Pancreas (tissue), 10 donors: ENCODE results near the gene HSPA4L. TPM values are rescaled to one million over a fixed set of nuclear protein-coding genes. Genes with fewer than 3 reads are reported as not detected.
A peak's percentile ranks its signal among the peaks of the same experiment; 100 is the strongest.

Experiments
- ATAC-seq, 4 donors: fragments of 200-7000 bp; cut with Tn5 transposase; one replicate each; pipeline versions ENCODE4 v1.8.0 to v1.9.1; 2020; ENCODE audit warnings: mild to moderate bottlenecking in 4 of 4, moderate library complexity in 4 of 4
- DNase-seq, 6 donors: peaks; one replicate each; pipeline ENCODE4 v3.0.0-alpha.2; 2020
- FAIRE-seq: peaks from 2 replicates; lab custom pipeline; 2012; peaks lifted over from hg19 to GRCh38; lab: Jason Lieb, UNC
- H3K27ac ChIP-seq, 4 donors: fragments of 200-600 bp; sonication (generic); 1 replicate in 3 of 4; 2 replicates in 1 of 4; pipeline versions ENCODE4 v1.5.0 to v1.8.0; 2020
- H3K27me3 ChIP-seq, 4 donors: fragments of 200-600 bp; one replicate each; pipeline ENCODE4 v1.8.0; 2021
- H3K36me3 ChIP-seq, 3 donors: fragments of 200-600 bp; sonication (generic) in 1 of 3; one replicate each; pipeline versions ENCODE4 v1.5.0 to v1.8.0; 2020 to 2021
- H3K4me1 ChIP-seq, 3 donors: fragments of 200-600 bp; one replicate each; pipeline ENCODE4 v1.8.0; 2021
- H3K4me3 ChIP-seq, 4 donors: fragments of 200-600 bp; sonication (generic) in 2 of 4; one replicate each; pipeline versions ENCODE4 v1.5.0 to v1.8.0; 2020 to 2021
- H3K9me3 ChIP-seq, 4 donors: fragments of 200-600 bp; one replicate each; pipeline ENCODE4 v1.8.0; 2021
- WGBS, 2 donors: extraction: QIAGEN DNeasy Blood & Tissue Kit; methylation state at CpG; one replicate each; pipeline ENCODE4 v1.1.7; 2013; 5-methylcytosine and 5-hydroxymethylcytosine counted together
- intact Hi-C, 3 donors: fragments of 100-400 bp; cut with DNase I; formaldehyde crosslinking; loops; one replicate each; pipeline versions ENCODE4 v1.11.1 to v1.14.2; 2022
- polyA plus RNA-seq, 2 donors: library from polyadenylated mRNA; stranded (reverse); fragments of 200-250 nt; gene quantifications; one replicate each; pipeline ENCODE4 v1.2.3, GENCODE V29; 2013
- total RNA-seq, 6 donors: library from RNA; stranded (reverse); fragmentation: NEBNext Ultra II Directional in 4 of 6; extraction: Animal tissue kit (Norgen Biotek cat#: 25700) in 4 of 6; gene quantifications; one replicate each; pipeline versions ENCODE4 v1.2.1 to v1.2.4, GENCODE V29; 2021 to 2023
- TF ChIP-seq, protein P1 (sequence below), 4 donors: fragments of 200-600 bp; sonication (generic) in 3 of 4; IDR thresholded peaks; one replicate each; pipeline versions ENCODE4 v1.5.0 to v1.8.0; 2021; ENCODE audit warnings: antibody characterized with exemption in 4 of 4
- donor health status: healthy with polysubstance abuse.
- donor health status: DM: no; HTN: no; CAD: no; lungs with moderate emphysema.
- donor health status: DM: no; HTN: no; CAD: no.
- donor health status: control.
- donor health status: control.
- donor health status: Bipolar disorder and iron deficiency.
- donor health status: DM: yes; HTN: yes; CAD: no.
- donor health status: DM: no; HTN: no; CAD: no.
- donor health status: DM: no; HTN: no; CAD: no.
- donor health status: DM: yes; HTN: yes; CAD: no.

Gene HSPA4L
- total and polyA plus RNA-seq, 8 donors = 1.2 to 7.1 (median 5.4) TPM

DNA sequence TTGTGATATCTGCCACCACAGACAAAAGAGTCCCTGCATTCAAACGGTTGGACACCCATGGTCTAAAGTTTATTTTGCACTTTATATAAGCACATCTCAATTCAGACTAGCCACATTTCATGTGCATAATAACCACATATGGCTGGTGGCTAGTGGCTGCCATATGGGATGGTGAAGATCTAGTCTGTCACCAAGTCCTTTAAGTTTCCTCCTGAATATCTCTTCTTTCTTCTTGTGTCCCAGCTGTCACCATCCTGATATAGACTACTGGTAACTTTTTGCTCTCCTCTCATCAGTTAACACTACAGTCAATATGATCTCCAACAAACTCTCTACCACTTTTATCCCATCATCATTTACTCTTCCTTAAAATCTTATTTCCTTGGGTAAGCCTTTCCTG is 9.3 kb downstream of the HSPA4L start:
- TF ChIP-seq, protein P1, sequence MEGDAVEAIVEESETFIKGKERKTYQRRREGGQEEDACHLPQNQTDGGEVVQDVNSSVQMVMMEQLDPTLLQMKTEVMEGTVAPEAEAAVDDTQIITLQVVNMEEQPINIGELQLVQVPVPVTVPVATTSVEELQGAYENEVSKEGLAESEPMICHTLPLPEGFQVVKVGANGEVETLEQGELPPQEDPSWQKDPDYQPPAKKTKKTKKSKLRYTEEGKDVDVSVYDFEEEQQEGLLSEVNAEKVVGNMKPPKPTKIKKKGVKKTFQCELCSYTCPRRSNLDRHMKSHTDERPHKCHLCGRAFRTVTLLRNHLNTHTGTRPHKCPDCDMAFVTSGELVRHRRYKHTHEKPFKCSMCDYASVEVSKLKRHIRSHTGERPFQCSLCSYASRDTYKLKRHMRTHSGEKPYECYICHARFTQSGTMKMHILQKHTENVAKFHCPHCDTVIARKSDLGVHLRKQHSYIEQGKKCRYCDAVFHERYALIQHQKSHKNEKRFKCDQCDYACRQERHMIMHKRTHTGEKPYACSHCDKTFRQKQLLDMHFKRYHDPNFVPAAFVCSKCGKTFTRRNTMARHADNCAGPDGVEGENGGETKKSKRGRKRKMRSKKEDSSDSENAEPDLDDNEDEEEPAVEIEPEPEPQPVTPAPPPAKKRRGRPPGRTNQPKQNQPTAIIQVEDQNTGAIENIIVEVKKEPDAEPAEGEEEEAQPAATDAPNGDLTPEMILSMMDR (IDR thresholded peaks at IDR 0.05) = no peak
- H3K36me3 ChIP-seq = no peaks in the 10 kb centered on the region
- 78 to 80% methylated on average over 1 of the region's 1 CpG for WGBS, 2 donors
- ATAC-seq (no peak), DNase-seq (no peak), FAIRE-seq (no peak)
- H3K27me3 ChIP-seq = no peaks in the 10 kb centered on the region
- H3K9me3 ChIP-seq = no peaks in the 10 kb centered on the region
- intact Hi-C loops = no loop called here
- H3K27ac ChIP-seq = no peak overlapping the region
- no peaks in the 10 kb centered on the region for H3K4me1 ChIP-seq
- H3K4me3 ChIP-seq = no peak overlapping the region

DNA sequence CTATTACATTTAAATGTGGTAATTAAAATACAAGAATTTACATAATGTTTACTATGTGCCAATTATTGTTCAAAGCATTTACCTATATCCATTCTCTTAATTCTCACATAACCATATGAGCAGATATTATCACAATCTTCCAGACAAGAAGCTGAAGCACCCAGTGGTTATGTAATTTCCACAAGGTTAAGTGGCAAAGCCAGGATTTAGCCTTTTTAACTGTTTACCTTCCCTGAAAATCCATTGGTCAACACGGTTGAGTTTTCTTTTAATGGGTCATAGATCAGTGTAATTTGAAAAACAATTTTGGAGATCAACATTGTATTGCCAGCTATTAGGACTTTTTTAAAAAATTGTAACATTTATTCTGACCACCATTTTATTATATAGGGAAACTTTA is 11.4 kb downstream of the HSPA4L start:
- no peak for DNase-seq
- peaks cover 0 to 3% (median 0%) of the 10 kb centered on the region in 3 donors for H3K36me3 ChIP-seq
- H3K27ac ChIP-seq = no peak overlapping the region
- intact Hi-C loops = no loop called here
- H3K4me3 ChIP-seq = no peak overlapping the region
- FAIRE-seq = no peak
- no peak for ATAC-seq
- no peaks in the 10 kb centered on the region for H3K4me1 ChIP-seq
- TF ChIP-seq, protein P1 (IDR thresholded peaks at IDR 0.05) = no peak
- WGBS, 2 donors = 41 to 44% methylated on average over 1 of the region's 1 CpG
- no peaks in the 10 kb centered on the region for H3K27me3 ChIP-seq
- no peaks in the 10 kb centered on the region for H3K9me3 ChIP-seq

DNA sequence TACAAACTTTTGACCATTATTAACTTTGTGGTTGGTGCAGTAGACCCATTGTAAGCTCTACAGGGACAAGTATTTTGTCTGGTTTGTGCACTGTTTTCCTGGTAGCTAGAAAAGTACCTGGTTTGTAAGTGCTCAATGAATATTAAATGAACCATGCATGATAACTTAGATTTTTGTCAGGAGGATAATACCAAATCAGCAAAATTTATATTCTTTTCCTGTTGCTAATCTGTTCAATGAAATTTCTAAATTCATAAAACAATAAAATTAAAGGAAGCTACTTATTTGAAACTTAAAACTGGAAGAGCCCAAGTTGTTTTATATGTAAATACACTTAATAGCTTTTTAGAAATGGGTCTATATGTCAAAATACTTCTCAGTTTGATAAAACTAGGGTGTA is 17.6 kb downstream of the HSPA4L start:
- DNase-seq (no peak), FAIRE-seq (peak; percentile 17), ATAC-seq (no peak)
- peaks cover 0 to 4% (median 0%) of the 10 kb centered on the region in 4 donors for H3K9me3 ChIP-seq
- TF ChIP-seq, protein P1 (IDR thresholded peaks at IDR 0.05) = no peak
- intact Hi-C loops = no loop called here
- H3K36me3 ChIP-seq = peaks cover 0 to 11% (median 0%) of the 10 kb centered on the region in 3 donors
- no peaks in the 10 kb centered on the region for H3K27me3 ChIP-seq
- H3K27ac ChIP-seq = no peak overlapping the region
- no peak overlapping the region for H3K4me3 ChIP-seq
- H3K4me1 ChIP-seq = no peaks in the 10 kb centered on the region

DNA sequence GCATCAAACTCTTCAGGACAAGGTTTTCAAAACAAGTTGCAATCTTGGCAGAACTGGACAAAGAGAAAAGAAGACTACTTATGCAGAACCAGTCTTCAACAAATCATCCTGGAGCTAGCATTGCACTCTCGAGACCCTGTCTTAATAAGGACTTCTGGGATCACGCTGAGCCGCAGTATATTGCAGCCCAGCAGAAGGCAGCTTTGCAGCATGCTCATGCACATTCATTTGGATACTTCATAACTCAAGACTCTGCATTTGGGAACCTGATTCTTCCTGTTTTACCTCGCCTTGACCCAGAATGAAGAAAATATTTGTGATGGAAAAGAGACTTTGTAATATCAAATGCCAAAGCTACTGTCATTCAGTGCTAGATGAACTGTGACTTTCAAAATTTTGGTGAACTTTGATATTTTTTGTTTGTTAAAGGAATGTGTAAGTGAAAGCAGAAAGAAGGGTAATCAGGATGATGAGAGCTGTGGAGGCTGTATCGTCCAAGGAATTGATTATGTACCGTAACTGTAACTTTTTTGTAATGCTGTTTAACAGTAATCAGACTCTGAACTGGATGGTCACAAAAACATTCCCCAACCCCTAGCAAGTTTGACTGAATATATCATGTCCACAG is 27.2 kb downstream of the HSPA4L start:
- FAIRE-seq = no peak

DNA sequence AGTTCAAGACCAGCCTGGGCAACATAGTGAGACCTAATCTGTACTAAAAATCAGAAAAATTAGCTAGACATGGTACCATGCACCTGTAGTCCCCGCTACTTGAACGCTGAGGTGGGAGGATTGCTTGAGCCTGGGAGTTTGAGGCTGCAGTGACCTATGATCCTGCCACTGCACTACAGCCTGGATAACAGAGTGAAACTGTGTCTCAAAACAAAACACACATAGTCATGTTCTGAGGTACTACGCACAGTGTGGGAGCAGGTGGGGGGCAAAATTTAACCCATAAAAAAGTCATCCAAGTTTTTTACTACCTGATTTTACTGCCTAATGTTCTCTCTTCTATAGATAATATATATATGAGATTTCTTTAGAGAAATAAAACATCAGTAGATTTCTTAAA is 28.4 kb downstream of the HSPA4L start:
- Histone ChIP-seq H3K27me3 (no peaks in the 10 kb centered on the region), H3K9me3 (no peaks in the 10 kb centered on the region), H3K36me3 (peaks cover 0 to 11% (median 0%) of the 10 kb centered on the region in 3 donors), H3K4me3 (no peak overlapping the region), H3K4me1 (no peaks in the 10 kb centered on the region), H3K27ac (no peak overlapping the region)
- DNase-seq (no peak), FAIRE-seq (no peak), ATAC-seq (no peak)
- 92 to 96% methylated on average over 3 of the region's 3 CpGs for WGBS, 2 donors
- intact Hi-C loops = no loop called here
- TF ChIP-seq, protein P1 (IDR thresholded peaks at IDR 0.05) = no peak

More for the DNA sequence above, 27.2 kb downstream of the HSPA4L start:
- DNase-seq = no peak
- WGBS, 2 donors = 90% methylated on average over 6 of the region's 6 CpGs
- Histone ChIP-seq H3K27me3 (no peaks in the 10 kb centered on the region), H3K36me3 (peaks cover 0 to 11% (median 0%) of the 10 kb centered on the region in 3 donors), H3K4me1 (no peaks in the 10 kb centered on the region), H3K9me3 (no peaks in the 10 kb centered on the region), H3K27ac (no peak overlapping the region), H3K4me3 (no peak overlapping the region)
- intact Hi-C loops = no loop called here
- ATAC-seq = no peak
- TF ChIP-seq, protein P1 (IDR thresholded peaks at IDR 0.05) = no peak
